EL (cell line): Measurements from ENCODE around the gene CGNL1.
A peak's percentile ranks its signal among the peaks of the same experiment; 100 is the strongest.

ENCODE experiments used
- DNase-seq: peaks from one replicate; pipeline ENCODE4 v3.0.0-alpha.2; 2016

CGNL1 gene

GRCh38 chr15:57580866-57581265, 204.6 kb downstream of the CGNL1 start:
- DNase-seq: no peak

- no peak for DNase-seq
Measured at GRCh38 chr15:57582090-57582489, 205.8 kb downstream of the CGNL1 start.

GRCh38 chr15:57583282-57583681, 207.0 kb downstream of the CGNL1 start:
- DNase-seq: no peak

GRCh38 chr15:57583720-57584119, 207.4 kb downstream of the CGNL1 start:
- DNase-seq: no peak

GRCh38 chr15:57586661-57587424, 210.5 kb downstream of the CGNL1 start:
- peak; percentile 15 for DNase-seq

- no peak for DNase-seq
Measured at GRCh38 chr15:57589281-57589680, 213.0 kb downstream of the CGNL1 start.

GRCh38 chr15:57589754-57590153, 213.4 kb downstream of the CGNL1 start:
- DNase-seq: no peak

- DNase-seq: no peak
Measured at GRCh38 chr15:57591237-57591821, 215.0 kb downstream of the CGNL1 start.

- peak; percentile 41 for DNase-seq
Measured at GRCh38 chr15:57591822-57592367, 215.6 kb downstream of the CGNL1 start, which contains the start of gene MYZAP. TSS of gene MYZAP (plus strand) at chr15:57591904. CDS start at chr15:57592035, 131 bp downstream.

GRCh38 chr15:57592426-57592825, 216.1 kb downstream of the CGNL1 start:
- no peak for DNase-seq

- no peak for DNase-seq
Measured at GRCh38 chr15:57592836-57593420, 216.6 kb downstream of the CGNL1 start.

- DNase-seq: no peak
Measured at GRCh38 chr15:57594479-57594878, 218.2 kb downstream of the CGNL1 start.

- DNase-seq: no peak
Measured at GRCh38 chr15:57595011-57595866, 218.9 kb downstream of the CGNL1 start.

GRCh38 chr15:57596301-57596855, 220.1 kb downstream of the CGNL1 start:
- DNase-seq: no peak

- no peak for DNase-seq
Measured at GRCh38 chr15:57596978-57597377, 220.7 kb downstream of the CGNL1 start.

- no peak for DNase-seq
Measured at GRCh38 chr15:57597431-57597830, 221.1 kb downstream of the CGNL1 start.

- no peak for DNase-seq
Measured at GRCh38 chr15:57598346-57598745, 222.0 kb downstream of the CGNL1 start.

- DNase-seq: no peak
Measured at GRCh38 chr15:57599296-57599810, 223.0 kb downstream of the CGNL1 start.

GRCh38 chr15:57600197-57600596, 223.9 kb downstream of the CGNL1 start:
- no peak for DNase-seq
